GM12878 (cell line): ENCODE measurements around the gene KIR2DL3.

ENCODE experiments used
- CBFB ChIP-seq: IDR thresholded peaks from 2 replicates; pipeline ENCODE4 v1.6.1; 2016; ENCODE audit warnings: antibody characterized with exemption, low read depth
- CEBPB ChIP-seq, 2 experiments: fragments of 150-350 bp in 1 of 2; IDR thresholded peaks; 2 replicates each; pipeline ENCODE4 v1.6.1; 2012 to 2014; ENCODE audit warnings: low read depth in 2 of 2, low read length in 2 of 2, borderline replicate concordance in 1 of 2, inconsistent platforms in 1 of 2
- CTCF ChIP-seq, 3 experiments: IDR thresholded peaks in 2 of 3; conservative IDR thresholded peaks in 1 of 3; 2 replicates each; pipeline ENCODE4 v1.5.1; 2011; ENCODE audit warnings: low read depth in 3 of 3, low read length in 3 of 3, mild to moderate bottlenecking in 3 of 3, control low read depth in 2 of 3, moderate library complexity in 2 of 3, inconsistent platforms in 1 of 3, mixed read lengths in 1 of 3; ENCODE audit not compliant: control insufficient read depth in 2 of 3, insufficient read depth in 1 of 3; ENCODE audit errors: extremely low read depth in 1 of 3
- HCFC1 ChIP-seq: fragments of 150-350 bp; IDR thresholded peaks from 2 replicates; pipeline ENCODE4 v1.6.1; 2014; ENCODE audit warnings: low read length
- JUNB ChIP-seq: IDR thresholded peaks from 2 replicates; pipeline ENCODE4 v1.6.1; 2016; ENCODE audit warnings: antibody characterized with exemption, mild to moderate bottlenecking
- NBN ChIP-seq: fragments of 450-650 bp; IDR thresholded peaks from 2 replicates; pipeline ENCODE4 v1.6.1; 2016
- NR2F1 ChIP-seq: fragments of 450-650 bp; conservative IDR thresholded peaks from 2 replicates; pipeline ENCODE4 v1.6.1; 2017; ENCODE audit warnings: mild to moderate bottlenecking
- POLR2AphosphoS5 ChIP-seq: IDR thresholded peaks from 2 replicates; pipeline ENCODE4 v1.6.1; 2011; ENCODE audit warnings: mild to moderate bottlenecking, low read length, inconsistent platforms
- REST ChIP-seq: IDR thresholded peaks from 2 replicates; pipeline ENCODE4 v1.6.1; 2012; ENCODE audit warnings: mild to moderate bottlenecking, low read depth, low read length
- RFX5 ChIP-seq: IDR thresholded peaks from 2 replicates; pipeline ENCODE4 v1.6.1; 2011; ENCODE audit warnings: low read depth, low read length, improper control_type of control experiment
- TBL1XR1 ChIP-seq: IDR thresholded peaks from 2 replicates; pipeline ENCODE4 v1.6.1; 2012; ENCODE audit warnings: low read depth, low read length, improper control_type of control experiment
- USF2 ChIP-seq: IDR thresholded peaks from 2 replicates; pipeline ENCODE4 v1.6.1; 2011; ENCODE audit warnings: low read depth, low read length, improper control_type of control experiment, borderline replicate concordance
- TF ChIP-seq, protein P1 (sequence below): IDR thresholded peaks from 2 replicates; pipeline ENCODE4 v1.6.1; 2011; ENCODE audit warnings: mild to moderate bottlenecking, low read depth, low read length, moderate library complexity; ENCODE audit not compliant: insufficient replicate concordance

- TF ChIP-seq POLR2AphosphoS5: no peak
- TF ChIP-seq JUNB: no peak
- TF ChIP-seq, protein P1, sequence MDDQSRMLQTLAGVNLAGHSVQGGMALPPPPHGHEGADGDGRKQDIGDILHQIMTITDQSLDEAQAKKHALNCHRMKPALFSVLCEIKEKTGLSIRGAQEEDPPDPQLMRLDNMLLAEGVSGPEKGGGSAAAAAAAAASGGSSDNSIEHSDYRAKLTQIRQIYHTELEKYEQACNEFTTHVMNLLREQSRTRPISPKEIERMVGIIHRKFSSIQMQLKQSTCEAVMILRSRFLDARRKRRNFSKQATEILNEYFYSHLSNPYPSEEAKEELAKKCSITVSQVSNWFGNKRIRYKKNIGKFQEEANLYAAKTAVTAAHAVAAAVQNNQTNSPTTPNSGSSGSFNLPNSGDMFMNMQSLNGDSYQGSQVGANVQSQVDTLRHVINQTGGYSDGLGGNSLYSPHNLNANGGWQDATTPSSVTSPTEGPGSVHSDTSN: no peak
- TF ChIP-seq REST: no peak
- TF ChIP-seq NR2F1: no peak
- no peak for TF ChIP-seq CEBPB (IDR thresholded peaks at IDR 0.05; ENCODE audit: borderline replicate concordance in 1 of 2, low read depth in 2 of 2, low read length in 2 of 2)
- TF ChIP-seq TBL1XR1: no peak
- no peak for TF ChIP-seq HCFC1
- TF ChIP-seq CTCF (IDR thresholded peaks at IDR 0.05 in 2 of 3, conservative IDR thresholded peaks at IDR 0.05 in 1 of 3; ENCODE audit: control insufficient read depth in 2 of 3, extremely low read depth in 1 of 3, insufficient read depth in 1 of 3, low read depth in 3 of 3, low read length in 3 of 3): no peak
- no peak for TF ChIP-seq USF2
- TF ChIP-seq NBN: no peak
- no peak for TF ChIP-seq RFX5
- TF ChIP-seq CBFB: no peak
Measured at GRCh38 chr19:54709212-54709948, 28.9 kb upstream of the KIR2DL3 start.
